DLD1 (cell line): ENCODE data around the gene NAPEPLD.
"Not testable (repeated sequence)": the region's sequence is repeated elsewhere in the genome, so short reads cannot be mapped to it uniquely, and the experiment has no call there.

Source experiments
- in situ Hi-C: cut with HindIII; loops from 2 replicates; pipeline ENCODE4 v1.10.0; 2017; ENCODE audit warnings: low sequenced_read_pairs

NAPEPLD gene

GRCh38 chr7:103068414-103069403, 80.2 kb downstream of the NAPEPLD start:
- in situ Hi-C loops: no loop called here

GRCh38 chr7:103065667-103066066, 83.2 kb downstream of the NAPEPLD start:
- in situ Hi-C loops: no loop called here

DNA sequence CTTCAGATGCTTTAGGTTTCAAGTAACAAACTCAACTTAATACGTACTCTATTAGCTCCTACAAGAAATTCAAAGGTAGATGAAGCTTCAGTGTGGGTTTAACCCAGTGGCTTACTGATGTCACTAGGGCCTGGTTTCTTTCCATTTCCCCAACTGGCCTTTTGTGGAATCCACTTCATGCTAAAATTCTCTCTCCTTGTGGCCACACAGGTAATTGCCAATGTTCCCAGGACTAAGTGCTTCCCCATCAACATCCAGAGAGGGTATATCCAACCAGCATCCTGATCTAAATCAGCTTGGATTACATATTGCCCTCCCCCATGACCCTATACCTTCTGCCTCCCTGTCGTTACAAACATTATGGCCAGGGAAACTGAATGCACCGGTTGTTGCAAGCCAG, 85.0 kb downstream of the NAPEPLD start:
- in situ Hi-C loops: no loop called here

DNA sequence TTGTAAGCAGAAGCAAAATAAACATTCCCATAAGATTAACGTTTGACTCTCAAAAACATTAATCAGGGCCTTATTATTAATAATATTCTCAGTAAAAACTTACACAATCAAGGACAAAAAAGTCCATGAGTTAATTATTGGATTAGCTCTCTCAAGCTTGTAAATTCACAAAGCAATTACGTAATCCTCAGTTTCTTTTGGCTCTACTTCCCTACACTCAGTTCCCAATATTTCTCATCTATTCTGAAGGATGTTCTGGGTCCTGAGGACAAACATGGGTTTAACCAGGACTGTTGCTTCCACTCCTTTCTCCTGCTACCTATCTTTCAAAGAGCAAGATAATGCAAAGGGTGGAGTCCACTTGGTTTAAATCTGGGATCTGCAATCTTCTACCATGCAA, 89.4 kb downstream of the NAPEPLD start:
- in situ Hi-C loops: no loop called here

- in situ Hi-C loops: no loop called here
These were observed 90.8 kb downstream of the NAPEPLD start for GRCh38 chr7:103058122-103058521.

- in situ Hi-C loops: not testable (repeated sequence)
These were observed 92.9 kb downstream of the NAPEPLD start for GRCh38 chr7:103056006-103056405.

- in situ Hi-C loops: no loop called here
These were observed 97.4 kb downstream of the NAPEPLD start for GRCh38 chr7:103051519-103051918.
